ENCODE data around the gene PKNOX2.

PKNOX2 gene

DNA sequence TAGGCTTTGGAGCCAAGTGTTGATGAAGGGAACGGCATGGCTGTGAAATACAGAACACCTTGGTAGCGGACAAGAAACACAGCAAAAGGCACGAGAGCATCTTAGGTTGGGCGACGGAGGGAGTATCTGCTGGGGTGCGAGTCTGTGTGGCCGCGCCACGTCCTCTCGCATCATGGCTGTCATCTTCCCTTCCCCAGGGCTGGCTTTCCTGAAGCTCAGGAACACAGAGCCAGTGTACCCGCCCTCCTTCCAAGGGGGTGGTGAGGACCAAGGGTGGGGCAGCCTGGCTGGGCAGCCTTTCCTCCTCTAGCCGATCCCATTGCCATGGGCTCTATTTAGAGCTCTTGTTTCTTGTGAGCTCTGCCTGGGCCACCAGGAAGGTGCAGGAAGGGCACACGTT, 177.1 kb downstream of the PKNOX2 start:
- no peak for DNase-seq (ENCODE audit: low read depth)

- no peak for DNase-seq (ENCODE audit: low read depth)
These were observed 177.9 kb downstream of the PKNOX2 start for GRCh38 chr11:125342281-125342930.

GRCh38 chr11:125343086-125343717, 178.7 kb downstream of the PKNOX2 start:
- no peak for DNase-seq (ENCODE audit: low read depth)

DNA sequence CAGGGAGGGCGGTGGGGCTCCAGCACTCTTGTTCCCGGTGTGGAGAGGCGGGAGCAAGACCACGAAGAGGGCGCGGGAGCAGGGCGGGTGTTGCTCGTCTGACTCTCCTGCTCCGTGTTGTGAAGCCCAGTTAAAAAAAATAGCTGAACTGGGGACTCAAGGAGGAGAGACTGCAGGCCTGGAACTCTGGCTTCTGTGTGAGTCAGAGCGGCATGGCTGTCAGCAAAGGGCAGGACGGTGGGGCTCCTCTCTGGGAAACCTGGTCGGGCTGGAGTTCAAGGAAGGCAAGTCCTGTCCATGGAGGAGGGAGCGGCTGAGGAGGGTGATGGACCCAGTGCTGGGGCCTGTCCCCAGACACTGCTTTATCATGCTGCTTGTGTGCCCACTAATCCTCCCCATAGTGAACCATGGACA, 179.2 kb downstream of the PKNOX2 start:
- no peak for DNase-seq (ENCODE audit: low read depth)

GRCh38 chr11:125344846-125345420, 180.4 kb downstream of the PKNOX2 start:
- no peak for DNase-seq (ENCODE audit: low read depth)

DNA sequence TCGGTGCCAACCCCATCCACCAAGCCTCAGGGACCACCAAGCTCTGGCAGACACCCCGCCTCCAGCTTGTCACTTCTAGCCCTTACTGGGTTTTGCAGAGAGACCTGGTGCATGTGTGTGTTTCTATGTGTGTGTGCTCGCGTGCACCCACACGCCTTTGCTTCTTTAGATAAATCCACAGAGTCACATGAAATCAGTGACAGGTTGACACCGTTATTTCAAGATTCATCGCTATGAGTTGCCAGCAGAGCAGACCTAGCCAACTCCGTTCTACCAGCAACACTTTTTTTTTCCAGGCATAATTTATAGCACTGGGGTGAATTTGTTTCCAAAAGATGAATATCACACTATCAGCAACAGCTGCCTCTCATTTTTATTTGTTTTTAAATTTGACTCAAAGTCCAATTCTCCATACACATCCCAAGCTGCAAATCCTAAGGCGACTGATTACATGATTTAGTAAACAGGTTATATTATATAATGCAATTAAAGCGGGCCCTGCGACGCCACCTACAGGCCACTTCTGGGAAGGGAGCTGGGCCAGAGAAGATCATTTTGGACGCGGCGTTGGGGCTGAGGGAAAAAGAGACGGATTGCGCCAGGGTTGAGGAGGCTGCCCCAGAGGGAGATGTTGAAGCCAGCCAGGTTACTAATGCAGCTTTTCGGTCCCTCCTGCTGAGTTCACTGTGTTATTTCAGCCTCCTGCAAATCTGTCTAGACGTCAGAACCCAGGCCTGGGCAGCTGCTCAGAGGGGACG, 181.0 kb downstream of the PKNOX2 start:
- no peak for DNase-seq (ENCODE audit: low read depth)

DNA sequence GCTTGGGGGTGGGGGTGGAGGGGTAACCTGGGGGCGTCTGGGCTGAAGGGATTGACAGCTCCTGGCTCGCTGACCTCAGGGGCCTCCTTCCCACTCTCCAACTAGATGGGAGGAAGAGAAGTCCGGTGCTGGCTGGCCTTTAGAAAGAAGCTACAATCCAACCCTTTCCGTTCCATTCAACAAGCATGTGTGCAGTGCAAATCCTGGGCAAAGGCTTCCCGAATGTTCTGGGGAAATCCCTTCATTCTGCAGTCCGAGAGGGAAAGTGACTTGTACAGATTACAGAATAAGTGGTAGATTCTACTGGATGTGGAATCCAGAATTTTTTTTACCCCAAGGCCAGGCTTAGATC, 181.6 kb downstream of the PKNOX2 start:
- DNase-seq (ENCODE audit: low read depth): no peak

GRCh38 chr11:125346565-125347260, 182.2 kb downstream of the PKNOX2 start:
- no peak for DNase-seq (ENCODE audit: low read depth)

DNA sequence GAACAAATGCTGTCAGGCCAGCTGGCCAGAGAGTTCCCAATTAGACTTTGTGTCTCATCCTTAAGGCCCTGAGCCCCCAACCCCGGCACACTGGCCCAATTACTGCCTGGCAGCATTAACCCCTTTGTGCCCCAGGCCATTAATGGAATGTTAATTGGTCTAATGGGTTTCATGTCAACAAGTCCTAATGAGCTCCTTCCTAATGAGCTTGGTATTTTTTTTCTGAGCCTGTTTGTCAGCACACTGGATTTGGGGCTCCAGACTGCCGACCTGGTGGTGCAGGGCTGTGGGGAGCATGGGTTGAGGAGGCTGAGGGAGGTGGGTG, 182.7 kb downstream of the PKNOX2 start:
- no peak for DNase-seq (ENCODE audit: low read depth)

DNA sequence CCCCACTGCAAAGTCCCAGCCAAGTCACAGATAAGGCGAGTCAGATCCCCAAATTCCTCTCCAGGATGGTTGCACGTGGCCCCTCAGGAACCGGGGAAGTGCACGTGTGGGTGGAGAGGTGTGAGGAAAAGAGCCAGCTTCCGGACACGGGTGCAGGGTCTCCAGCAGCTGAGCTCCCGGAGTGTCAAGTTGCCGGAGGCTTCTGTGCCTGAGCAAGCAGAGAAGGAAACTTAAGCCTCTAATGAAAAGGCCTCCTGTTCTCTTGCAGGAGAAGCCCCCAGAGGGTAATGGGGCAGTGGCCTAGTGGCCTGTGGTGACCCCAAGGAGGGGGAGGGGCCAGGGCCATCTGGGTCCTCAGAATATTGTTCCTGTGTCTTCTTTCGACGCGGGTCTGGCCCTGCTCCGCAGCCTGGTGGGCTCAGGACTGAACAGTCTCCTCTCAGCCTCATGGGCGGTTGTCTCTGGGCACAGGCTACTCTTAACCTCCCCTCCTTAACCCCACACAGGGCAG, 183.6 kb downstream of the PKNOX2 start:
- DNase-seq (ENCODE audit: low read depth): no peak

- DNase-seq (ENCODE audit: low read depth): peak; percentile 10
These were observed 184.2 kb downstream of the PKNOX2 start for GRCh38 chr11:125348674-125349309.

- DNase-seq (ENCODE audit: low read depth): no peak
These were observed 185.9 kb downstream of the PKNOX2 start for GRCh38 chr11:125350206-125351032.

- DNase-seq (ENCODE audit: low read depth): no peak
These were observed 186.7 kb downstream of the PKNOX2 start for GRCh38 chr11:125351033-125351867.

- no peak for DNase-seq (ENCODE audit: low read depth)
These were observed 187.3 kb downstream of the PKNOX2 start for GRCh38 chr11:125351868-125352250.

- DNase-seq (ENCODE audit: low read depth): no peak
These were observed 192.2 kb downstream of the PKNOX2 start for GRCh38 chr11:125356797-125357196.

GRCh38 chr11:125357551-125357950, 193.0 kb downstream of the PKNOX2 start:
- no peak for DNase-seq (ENCODE audit: low read depth)

- DNase-seq (ENCODE audit: low read depth): no peak
These were observed 193.8 kb downstream of the PKNOX2 start for GRCh38 chr11:125358254-125358840.

DNA sequence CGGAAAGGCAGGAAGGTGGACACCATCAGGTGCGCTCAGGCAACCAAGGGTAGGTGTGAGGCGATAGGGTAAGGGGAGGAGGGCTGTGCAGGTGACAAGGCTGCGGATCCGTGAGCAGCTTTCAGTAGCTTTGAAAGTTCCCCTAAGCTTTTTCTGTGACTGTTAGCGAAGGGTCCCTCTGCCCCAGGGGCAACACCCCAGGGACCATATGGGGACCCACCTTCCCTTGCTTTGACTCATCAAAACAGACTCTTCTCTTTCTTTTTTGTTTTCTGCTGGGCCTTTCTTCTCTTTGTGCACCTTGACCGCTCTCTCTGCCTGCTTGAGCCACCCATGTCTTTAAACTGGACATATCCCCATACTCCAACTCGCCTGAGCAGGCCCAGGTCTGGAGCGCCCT, 194.6 kb downstream of the PKNOX2 start:
- no peak for DNase-seq (ENCODE audit: low read depth)

- DNase-seq (ENCODE audit: low read depth): no peak
These were observed 195.5 kb downstream of the PKNOX2 start for GRCh38 chr11:125360066-125360465.
